HG02763 (cell line): Measurements from ENCODE around the gene PLEKHG4.

Source experiments
- ATAC-seq: cut with Tn5 transposase; IDR thresholded peaks from one replicate; pipeline ENCODE4 v1.9.1; 2021; ENCODE audit warnings: mild to moderate bottlenecking, moderate library complexity; ENCODE audit not compliant: unreplicated experiment

The PLEKHG4 gene

GRCh38 chr16:67245674-67246080 is 33.7 kb upstream of the PLEKHG4 start:
- ATAC-seq: no peak

GRCh38 chr16:67246081-67246755 is 33.1 kb upstream of the PLEKHG4 start:
- peak; percentile 26 for ATAC-seq

GRCh38 chr16:67246756-67247191 is 32.6 kb upstream of the PLEKHG4 start:
- peak; percentile 10 for ATAC-seq

- ATAC-seq: peak; percentile 47
Measured at GRCh38 chr16:67247192-67248072, 31.9 kb upstream of the PLEKHG4 start, which contains the start of gene FHOD1. TSS of gene FHOD1 (minus strand) at chr16:67247481. CDS start at chr16:67247410, 71 bp downstream.

GRCh38 chr16:67248073-67248400 is 31.3 kb upstream of the PLEKHG4 start:
- no peak for ATAC-seq

GRCh38 chr16:67248401-67249177 is 30.7 kb upstream of the PLEKHG4 start, which contains the start of gene SLC9A5:
TSS of gene SLC9A5 (plus strand) at chr16:67248979. CDS start at chr16:67249015, 36 bp downstream.
- ATAC-seq: no peak

- ATAC-seq: no peak
Measured at GRCh38 chr16:67249178-67250044, 29.9 kb upstream of the PLEKHG4 start.

- no peak for ATAC-seq
Measured at GRCh38 chr16:67250045-67250327, 29.3 kb upstream of the PLEKHG4 start.

- no peak for ATAC-seq
Measured at GRCh38 chr16:67252609-67253497, 26.5 kb upstream of the PLEKHG4 start.

- ATAC-seq: no peak
Measured at GRCh38 chr16:67254801-67255552, 24.4 kb upstream of the PLEKHG4 start.

- no peak for ATAC-seq
Measured at GRCh38 chr16:67255553-67256221, 23.6 kb upstream of the PLEKHG4 start.

- ATAC-seq: no peak
Measured at GRCh38 chr16:67256701-67257230, 22.6 kb upstream of the PLEKHG4 start.

GRCh38 chr16:67257486-67258160 is 21.7 kb upstream of the PLEKHG4 start:
- no peak for ATAC-seq

- no peak for ATAC-seq
Measured at GRCh38 chr16:67258161-67258835, 21.0 kb upstream of the PLEKHG4 start.

GRCh38 chr16:67259705-67260104 is 19.6 kb upstream of the PLEKHG4 start:
- no peak for ATAC-seq

- ATAC-seq: no peak
Measured at GRCh38 chr16:67260426-67261063, 18.8 kb upstream of the PLEKHG4 start.
